ENCODE results near the gene DDX19B. TPM values are rescaled to one million over a fixed set of nuclear protein-coding genes. Genes with fewer than 3 reads are reported as not detected.
"Not testable (repeated sequence)": the region's sequence is repeated elsewhere in the genome, so short reads cannot be mapped to it uniquely, and the experiment has no call there.

The DDX19B gene
- total RNA-seq (24.9 TPM), polyA plus RNA-seq (24.3 TPM)
- long read RNA-seq, donor 1 = 0 reads
- long read RNA-seq, donor 2 = 0 reads
- long read RNA-seq, donor 3, transcript DDX19B-201 (12 exons, 3,386 nt) = major isoform, 9 of 11 reads
- long read RNA-seq, donor 3, partial matches to known transcripts = 0 of 11 reads
- long read RNA-seq, donor 3, other reads (novel, unspliced or antisense) = 0 of 11 reads
- long read RNA-seq, donor 4, partial matches to known transcripts = 0 of 4 reads
- long read RNA-seq, donor 4, other reads (novel, unspliced or antisense) = 0 of 4 reads
- long read RNA-seq, donor 5, transcript DDX19B-201 (12 exons, 3,386 nt) = major isoform, 14 of 18 reads
- long read RNA-seq, donor 5, partial matches to known transcripts = 0 of 18 reads
- long read RNA-seq, donor 5, other reads (novel, unspliced or antisense) = 0 of 18 reads
- long read RNA-seq, donor 6, partial matches to known transcripts = 0 of 2 reads
- long read RNA-seq, donor 6, other reads (novel, unspliced or antisense) = 0 of 2 reads
- long read RNA-seq, donor 7, transcript DDX19B-201 (12 exons, 3,386 nt) = major isoform, 6 of 14 reads
- long read RNA-seq, donor 7, partial matches to known transcripts = 5 of 14 reads
- long read RNA-seq, donor 7, other reads (novel, unspliced or antisense) = 0 of 14 reads
- long read RNA-seq, donor 8, partial matches to known transcripts = 0 of 2 reads
- long read RNA-seq, donor 8, other reads (novel, unspliced or antisense) = 0 of 2 reads
- long read RNA-seq, donor 9, transcript DDX19B-201 (12 exons, 3,386 nt) = major isoform, 5 of 11 reads
- long read RNA-seq, donor 9, partial matches to known transcripts = 6 of 11 reads
- long read RNA-seq, donor 9, other reads (novel, unspliced or antisense) = 0 of 11 reads
- long read RNA-seq, donor 10, partial matches to known transcripts = 0 of 6 reads
- long read RNA-seq, donor 10, other reads (novel, unspliced or antisense) = 0 of 6 reads

GRCh38 chr16:70298988-70299938, at the start of gene DDX19B:
DDX19B (plus strand) TSS chr16:70299186; CDS start chr16:70299298, 112 bp downstream.
- H3K36me3 ChIP-seq (ENCODE audit: control insufficient read depth in 2 of 2, insufficient read depth in 2 of 2, low read length in 1 of 2) = no peaks in the 10 kb centered on the region
- peak within 1 kb of the TSS; percentile 78 to 93 for H3K27ac ChIP-seq (ENCODE audit: low read depth in 1 of 2, low read length in 1 of 2)
- H3K9me3 ChIP-seq (ENCODE audit: control insufficient read depth in 2 of 2, insufficient read depth in 1 of 2, low read length in 1 of 2) = peaks cover 3 to 7% of the 10 kb centered on the region in 2 donors
- peaks cover 0 to 10% of the 10 kb centered on the region in 2 donors for H3K4me1 ChIP-seq (ENCODE audit: control insufficient read depth in 2 of 2, insufficient read depth in 2 of 2, low read length in 2 of 2)
- WGBS = 2% methylated on average over 37 of the region's 37 CpGs
- DNase-seq (ENCODE audit: low read depth in 6 of 9, low spot score in 9 of 9) = peak; percentile 24 to 73 (median 45)
- H3K4me3 ChIP-seq (ENCODE audit: low read length in 2 of 2) = peak within 1 kb of the TSS; percentile 80 to 83
- H3K27me3 ChIP-seq (ENCODE audit: control insufficient read depth in 2 of 2, insufficient read depth in 1 of 2, low read length in 1 of 2) = no peaks in the 10 kb centered on the region

GRCh38 chr16:70249697-70250096, 49.3 kb upstream of the DDX19B start:
- H3K9me3 ChIP-seq (ENCODE audit: control insufficient read depth in 2 of 2, insufficient read depth in 1 of 2, low read length in 1 of 2); H3K27me3 ChIP-seq (ENCODE audit: control insufficient read depth in 2 of 2, insufficient read depth in 1 of 2, low read length in 1 of 2); H3K4me3 ChIP-seq (ENCODE audit: low read length in 2 of 2); DNase-seq (ENCODE audit: low read depth in 6 of 9, low spot score in 9 of 9); H3K4me1 ChIP-seq (ENCODE audit: control insufficient read depth in 2 of 2, insufficient read depth in 2 of 2, low read length in 2 of 2); H3K27ac ChIP-seq (ENCODE audit: low read depth in 1 of 2, low read length in 1 of 2): not testable (repeated sequence)
- peaks cover 25 to 26% of the 10 kb centered on the region in 2 donors for H3K36me3 ChIP-seq (ENCODE audit: control insufficient read depth in 2 of 2, insufficient read depth in 2 of 2, low read length in 1 of 2)
- 97% methylated on average over 4 of the region's 4 CpGs for WGBS

GRCh38 chr16:70250748-70251628, 48.0 kb upstream of the DDX19B start:
- peak overlapping the region; percentile 51 to 73 for H3K4me3 ChIP-seq (ENCODE audit: low read length in 2 of 2)
- peak in 5 of 9 donors; percentile 6 to 48 (median 23) for DNase-seq (ENCODE audit: low read depth in 6 of 9, low spot score in 9 of 9)

GRCh38 chr16:70251629-70252354, 47.2 kb upstream of the DDX19B start, which contains the start of gene EXOSC6:
EXOSC6 (minus strand) TSS chr16:70251940; CDS start chr16:70251900, 40 bp downstream.
- peaks cover 5 to 9% of the 10 kb centered on the region in 2 donors for H3K4me1 ChIP-seq (ENCODE audit: control insufficient read depth in 2 of 2, insufficient read depth in 2 of 2, low read length in 2 of 2)
- peak within 1 kb of the TSS; percentile 51 to 73 for H3K4me3 ChIP-seq (ENCODE audit: low read length in 2 of 2)
- DNase-seq (ENCODE audit: low read depth in 6 of 9, low spot score in 9 of 9) = peak; percentile 78 to 95 (median 85)
- H3K36me3 ChIP-seq (ENCODE audit: control insufficient read depth in 2 of 2, insufficient read depth in 2 of 2, low read length in 1 of 2) = peaks cover 42 to 45% of the 10 kb centered on the region in 2 donors
- no peaks in the 10 kb centered on the region for H3K27me3 ChIP-seq (ENCODE audit: control insufficient read depth in 2 of 2, insufficient read depth in 1 of 2, low read length in 1 of 2)
- 2% methylated on average over 65 of the region's 65 CpGs for WGBS
- H3K27ac ChIP-seq (ENCODE audit: low read depth in 1 of 2, low read length in 1 of 2) = peak within 1 kb of the TSS; percentile 32 to 95
- no peaks in the 10 kb centered on the region for H3K9me3 ChIP-seq (ENCODE audit: control insufficient read depth in 2 of 2, insufficient read depth in 1 of 2, low read length in 1 of 2)

More at GRCh38 chr16:70250748-70251628, 48.0 kb upstream of the DDX19B start:
- Histone ChIP-seq H3K27me3 (ENCODE audit: control insufficient read depth in 2 of 2, insufficient read depth in 1 of 2, low read length in 1 of 2) (no peaks in the 10 kb centered on the region), H3K36me3 (ENCODE audit: control insufficient read depth in 2 of 2, insufficient read depth in 2 of 2, low read length in 1 of 2) (peaks cover 35 to 37% of the 10 kb centered on the region in 2 donors), H3K9me3 (ENCODE audit: control insufficient read depth in 2 of 2, insufficient read depth in 1 of 2, low read length in 1 of 2) (no peaks in the 10 kb centered on the region), H3K27ac (ENCODE audit: low read depth in 1 of 2, low read length in 1 of 2) (peak overlapping the region in 1 of 2 donors; percentile 95), H3K4me1 (ENCODE audit: control insufficient read depth in 2 of 2, insufficient read depth in 2 of 2, low read length in 2 of 2) (peaks cover 5 to 9% of the 10 kb centered on the region in 2 donors)
- 2% methylated on average over 92 of the region's 92 CpGs for WGBS

GRCh38 chr16:70252355-70252988, 46.5 kb upstream of the DDX19B start:
- no peak overlapping the region for H3K27ac ChIP-seq (ENCODE audit: low read depth in 1 of 2, low read length in 1 of 2)
- WGBS = 95% methylated on average over 21 of the region's 21 CpGs

GRCh38 chr16:70253291-70254106, 45.5 kb upstream of the DDX19B start:
- peaks cover 5 to 9% of the 10 kb centered on the region in 2 donors for H3K4me1 ChIP-seq (ENCODE audit: control insufficient read depth in 2 of 2, insufficient read depth in 2 of 2, low read length in 2 of 2)
- 94% methylated on average over 16 of the region's 16 CpGs for WGBS
- H3K36me3 ChIP-seq (ENCODE audit: control insufficient read depth in 2 of 2, insufficient read depth in 2 of 2, low read length in 1 of 2) = peaks cover 54 to 60% of the 10 kb centered on the region in 2 donors
- no peaks in the 10 kb centered on the region for H3K9me3 ChIP-seq (ENCODE audit: control insufficient read depth in 2 of 2, insufficient read depth in 1 of 2, low read length in 1 of 2)
- peak in 1 of 9 donors; percentile 26 for DNase-seq (ENCODE audit: low read depth in 6 of 9, low spot score in 9 of 9)
- H3K27ac ChIP-seq (ENCODE audit: low read depth in 1 of 2, low read length in 1 of 2) = no peak overlapping the region
- no peak overlapping the region for H3K4me3 ChIP-seq (ENCODE audit: low read length in 2 of 2)
- H3K27me3 ChIP-seq (ENCODE audit: control insufficient read depth in 2 of 2, insufficient read depth in 1 of 2, low read length in 1 of 2) = no peaks in the 10 kb centered on the region

More at GRCh38 chr16:70252355-70252988, 46.5 kb upstream of the DDX19B start:
- no peak for DNase-seq (ENCODE audit: low read depth in 6 of 9, low spot score in 9 of 9)
- Histone ChIP-seq H3K4me1 (ENCODE audit: control insufficient read depth in 2 of 2, insufficient read depth in 2 of 2, low read length in 2 of 2) (peaks cover 5 to 9% of the 10 kb centered on the region in 2 donors), H3K36me3 (ENCODE audit: control insufficient read depth in 2 of 2, insufficient read depth in 2 of 2, low read length in 1 of 2) (peaks cover 45 to 50% of the 10 kb centered on the region in 2 donors), H3K4me3 (ENCODE audit: low read length in 2 of 2) (no peak overlapping the region), H3K9me3 (ENCODE audit: control insufficient read depth in 2 of 2, insufficient read depth in 1 of 2, low read length in 1 of 2) (no peaks in the 10 kb centered on the region), H3K27me3 (ENCODE audit: control insufficient read depth in 2 of 2, insufficient read depth in 1 of 2, low read length in 1 of 2) (no peaks in the 10 kb centered on the region)
